ENCODE data around the gene USP10.

Gene USP10

GRCh38 chr16:84827897-84828296 lies 128.1 kb downstream of the USP10 start:
- H3K27ac ChIP-seq: no peak overlapping the region; the same call in 1 of the 2 replicates
- TF ChIP-seq ZFX (IDR thresholded peaks at IDR 0.05; ENCODE audit: borderline replicate concordance): no peak
- no peak for TF ChIP-seq CTCF (IDR thresholded peaks at IDR 0.05)

- H3K27ac ChIP-seq: no peak overlapping the region; the same call in 1 of the 2 replicates
- TF ChIP-seq ZFX (IDR thresholded peaks at IDR 0.05; ENCODE audit: borderline replicate concordance) (no peak), CTCF (IDR thresholded peaks at IDR 0.05) (no peak)
Observed at GRCh38 chr16:84828322-84828721, 128.5 kb downstream of the USP10 start.

All from 22Rv1 (cell line).